Body of pancreas (tissue), 4 donors: ENCODE results near the gene RSBN1L. TPM values are rescaled to one million over a fixed set of nuclear protein-coding genes. Genes with fewer than 3 reads are reported as not detected.

Experiments used
- ATAC-seq: fragments of 150-250 bp; one replicate; pipeline ENCODE4 v1.9.1; 2016
- DNase-seq, 4 donors: peaks; one replicate each; pipeline ENCODE4 v3.0.0-alpha.2; 2019
- H3K27ac ChIP-seq, 4 donors: fragments of 200-600 bp; sonication (generic); 1 replicate in 3 of 4; 2 replicates in 1 of 4; pipeline versions ENCODE4 v1.5.1 to v1.6.1; 2016 to 2019; ENCODE audit warnings: mild to moderate bottlenecking in 1 of 4, mixed read lengths in 1 of 4, moderate library complexity in 1 of 4
- H3K27me3 ChIP-seq, 2 donors: fragments of 200-600 bp; sonication (generic); one replicate each; pipeline ENCODE4 v1.6.0; 2016; ENCODE audit warnings: mild to moderate bottlenecking in 1 of 2
- H3K36me3 ChIP-seq, 2 donors: fragments of 200-600 bp; sonication (generic); replicated peaks in 1 of 2; 2 replicates each; pipeline ENCODE4 v1.5.1; 2016; ENCODE audit warnings: low read depth in 2 of 2; ENCODE audit not compliant: insufficient read depth in 1 of 2
- H3K4me1 ChIP-seq: fragments of 200-600 bp; sonication (generic); one replicate; pipeline ENCODE4 v1.6.0; 2016
- H3K4me3 ChIP-seq, 2 donors: fragments of 200-600 bp; sonication (generic); 1 replicate in 1 of 2; 2 replicates in 1 of 2; pipeline ENCODE4 v1.5.1; 2016 to 2019
- H3K9me3 ChIP-seq, 3 donors: fragments of 200-600 bp; sonication (generic); 1 replicate in 2 of 3; 2 replicates in 1 of 3; pipeline ENCODE4 v1.5.1; 2016
- POLR2A ChIP-seq, 3 donors: fragments of 450-650 bp; IDR thresholded peaks; one replicate each; pipeline ENCODE4 v1.6.1; 2016; ENCODE audit warnings: antibody characterized with exemption in 3 of 3, mild to moderate bottlenecking in 2 of 3
- WGBS, 2 donors: methylation state at CpG; one replicate each; pipeline ENCODE4 v1.1.5; 2017; 5-methylcytosine and 5-hydroxymethylcytosine counted together
- intact Hi-C: fragments of 100-400 bp; cut with DNase I; formaldehyde crosslinking; loops from one replicate; pipeline ENCODE4 v1.15.1; 2023
- total RNA-seq, 2 donors: library from RNA; depleted of rRNA; stranded (reverse); fragments of >200 nt; gene quantifications; one replicate each; pipeline ENCODE4 v1.1.0, GENCODE V29; 2016
- TF ChIP-seq, protein P1 (sequence below), 7 experiments: fragments of 450-650 bp in 4 of 7; fragments of 200-600 bp in 3 of 7; sonication (generic) in 3 of 7; IDR thresholded peaks; one replicate each; pipeline ENCODE4 v1.5.1; 2016 to 2019; ENCODE audit warnings: antibody characterized with exemption in 7 of 7

The RSBN1L gene
- total RNA-seq, 2 donors from 2014 or later = 15.8 to 16.2 TPM

DNA sequence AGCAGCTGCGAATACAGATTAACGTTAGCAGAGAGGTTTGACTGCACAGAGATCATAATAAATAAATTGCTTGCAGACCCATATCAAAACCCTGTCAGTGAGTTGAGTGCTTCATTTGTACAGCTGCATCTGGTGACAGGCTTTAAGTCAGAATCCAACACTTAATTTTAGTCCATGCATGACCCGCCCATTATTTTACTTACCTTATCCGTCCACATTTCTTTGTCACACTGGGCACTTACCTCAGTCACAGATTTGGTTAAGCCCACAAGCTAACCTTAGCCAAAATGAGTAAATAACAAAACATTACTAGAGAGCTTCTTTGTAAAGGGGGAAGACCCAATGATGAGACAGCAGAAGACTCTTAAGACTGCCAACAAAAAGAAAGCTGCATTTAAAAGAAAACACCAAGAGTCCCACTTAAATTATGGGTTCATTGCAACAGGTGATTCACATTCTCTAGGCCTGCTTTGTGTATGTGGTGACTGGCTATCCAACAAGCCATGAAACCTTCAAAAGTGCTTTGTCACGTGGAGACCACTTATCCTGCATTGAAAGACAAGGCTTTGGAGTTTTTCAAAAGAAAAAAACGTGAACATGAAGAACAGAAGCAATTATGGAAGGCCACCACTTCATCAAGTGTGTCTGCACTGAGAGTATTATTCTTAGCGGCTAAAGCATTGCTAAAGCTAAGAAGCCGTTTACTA, 134.5 kb downstream of the RSBN1L start:
- 79 to 81% methylated on average over 8 of the region's 8 CpGs for WGBS, 2 donors
- TF ChIP-seq, protein P1, sequence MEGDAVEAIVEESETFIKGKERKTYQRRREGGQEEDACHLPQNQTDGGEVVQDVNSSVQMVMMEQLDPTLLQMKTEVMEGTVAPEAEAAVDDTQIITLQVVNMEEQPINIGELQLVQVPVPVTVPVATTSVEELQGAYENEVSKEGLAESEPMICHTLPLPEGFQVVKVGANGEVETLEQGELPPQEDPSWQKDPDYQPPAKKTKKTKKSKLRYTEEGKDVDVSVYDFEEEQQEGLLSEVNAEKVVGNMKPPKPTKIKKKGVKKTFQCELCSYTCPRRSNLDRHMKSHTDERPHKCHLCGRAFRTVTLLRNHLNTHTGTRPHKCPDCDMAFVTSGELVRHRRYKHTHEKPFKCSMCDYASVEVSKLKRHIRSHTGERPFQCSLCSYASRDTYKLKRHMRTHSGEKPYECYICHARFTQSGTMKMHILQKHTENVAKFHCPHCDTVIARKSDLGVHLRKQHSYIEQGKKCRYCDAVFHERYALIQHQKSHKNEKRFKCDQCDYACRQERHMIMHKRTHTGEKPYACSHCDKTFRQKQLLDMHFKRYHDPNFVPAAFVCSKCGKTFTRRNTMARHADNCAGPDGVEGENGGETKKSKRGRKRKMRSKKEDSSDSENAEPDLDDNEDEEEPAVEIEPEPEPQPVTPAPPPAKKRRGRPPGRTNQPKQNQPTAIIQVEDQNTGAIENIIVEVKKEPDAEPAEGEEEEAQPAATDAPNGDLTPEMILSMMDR (IDR thresholded peaks at IDR 0.05) = no peak
- no peak for TF ChIP-seq POLR2A (IDR thresholded peaks at IDR 0.05)
- ATAC-seq = no peak
- no peaks in the 10 kb centered on the region for H3K36me3 ChIP-seq
- H3K4me3 ChIP-seq = no peak overlapping the region
- H3K4me1 ChIP-seq = peaks cover 10% of the 10 kb centered on the region
- H3K27ac ChIP-seq = no peak overlapping the region
- no peak for DNase-seq
- H3K27me3 ChIP-seq = no peaks in the 10 kb centered on the region
- peaks cover 0 to 4% (median 0%) of the 10 kb centered on the region in 3 donors for H3K9me3 ChIP-seq
- intact Hi-C loops = no loop called here

DNA sequence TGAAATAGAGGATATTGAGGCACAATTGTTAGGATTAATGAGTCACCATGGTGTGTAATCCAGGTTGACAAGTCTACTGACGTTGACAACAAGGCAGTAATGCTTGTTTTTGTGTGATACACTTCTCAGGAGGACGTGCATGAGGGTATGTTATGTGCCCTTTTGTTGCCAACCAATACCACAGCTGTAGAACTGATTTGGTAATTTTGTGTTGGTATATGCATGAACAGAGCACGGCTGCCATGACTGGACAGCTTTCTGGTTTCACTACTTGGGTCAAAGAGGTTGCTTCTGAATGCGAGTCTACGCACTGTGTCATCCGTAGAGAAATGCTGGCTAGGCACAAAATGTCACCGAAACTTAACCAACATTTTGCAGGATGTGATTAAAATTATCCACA, 135.2 kb downstream of the RSBN1L start:
- WGBS, 2 donors = 89 to 90% methylated on average over 7 of the region's 7 CpGs
- H3K9me3 ChIP-seq = peaks cover 0 to 1% (median 0%) of the 10 kb centered on the region in 3 donors
- no peaks in the 10 kb centered on the region for H3K27me3 ChIP-seq
- no peak overlapping the region for H3K27ac ChIP-seq
- intact Hi-C loops = no loop called here
- no peak overlapping the region for H3K4me3 ChIP-seq
- ATAC-seq (no peak), DNase-seq (no peak)
- no peaks in the 10 kb centered on the region for H3K36me3 ChIP-seq
- TF ChIP-seq POLR2A (IDR thresholded peaks at IDR 0.05) = no peak
- TF ChIP-seq, protein P1 (IDR thresholded peaks at IDR 0.05) = no peak
- peaks cover 10% of the 10 kb centered on the region for H3K4me1 ChIP-seq

DNA sequence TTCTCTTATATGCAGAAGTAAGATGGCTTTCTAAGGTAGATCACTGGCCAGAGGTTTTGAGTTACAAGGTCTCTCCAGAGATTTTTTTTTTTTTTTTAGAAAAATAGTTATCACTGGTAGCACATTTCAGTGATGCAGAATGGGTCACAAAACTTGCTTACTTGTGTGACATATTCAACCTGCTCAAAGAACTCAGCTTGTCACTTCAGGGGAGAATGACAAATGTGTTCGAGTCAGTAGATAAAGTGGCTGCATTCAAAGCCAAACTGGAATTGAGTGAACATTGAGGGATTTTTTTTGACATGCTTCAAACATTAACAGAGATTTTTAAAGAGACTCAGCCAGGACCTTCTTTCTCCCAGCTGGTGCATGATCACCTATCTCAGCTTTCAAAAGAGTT, 135.7 kb downstream of the RSBN1L start:
- Histone ChIP-seq H3K27ac (no peak overlapping the region), H3K36me3 (no peaks in the 10 kb centered on the region), H3K9me3 (no peaks in the 10 kb centered on the region), H3K4me1 (peaks cover 10% of the 10 kb centered on the region), H3K27me3 (no peaks in the 10 kb centered on the region), H3K4me3 (no peak overlapping the region)
- DNase-seq (no peak), ATAC-seq (no peak)
- 15 to 23% methylated on average over 1 of the region's 1 CpG for WGBS, 2 donors
- intact Hi-C loops = no loop called here
- no peak for TF ChIP-seq POLR2A (IDR thresholded peaks at IDR 0.05)
- TF ChIP-seq, protein P1 (IDR thresholded peaks at IDR 0.05) = no peak

Other genes starting within 250 kb of the RSBN1L start
- 10 to 100 TPM; 39.7 to 57.4 TPM for gene PTPN12, start 159.2 kb upstream of the RSBN1L start, total RNA-seq
- gene TMEM60, start 102.0 kb downstream of the RSBN1L start, total RNA-seq = 1 to 10 TPM in 1 of 2 donors, not detected in 1; 9.6 TPM
- gene PHTF2, start 102.3 kb downstream of the RSBN1L start, total RNA-seq = 1 to 10 TPM; 7.9 to 9.6 TPM